GM06990 (cell line): Measurements from ENCODE around the gene ZNF2.
A peak's percentile ranks its signal among the peaks of the same experiment; 100 is the strongest.

Experiments used
- DNase-seq: peaks from one replicate; pipeline ENCODE4 v3.0.0-alpha.2; 2011; ENCODE audit not compliant: insufficient read length; ENCODE audit errors: extremely low read depth
- H3K27me3 ChIP-seq: replicated peaks from 2 replicates; pipeline ENCODE4 v1.6.0; 2011; ENCODE audit warnings: low read length; ENCODE audit not compliant: control insufficient read depth, insufficient read depth
- H3K36me3 ChIP-seq: 2 replicates; pipeline ENCODE4 v1.5.1; 2011; ENCODE audit warnings: low read length; ENCODE audit not compliant: control insufficient read depth, insufficient read depth
- H3K4me3 ChIP-seq: replicated peaks from 2 replicates; pipeline ENCODE4 v1.5.1; 2011; ENCODE audit warnings: low read depth, mild to moderate bottlenecking, control low read depth, low read length
- CTCF ChIP-seq: IDR thresholded peaks from 2 replicates; pipeline ENCODE4 v1.5.1; 2011; ENCODE audit warnings: low read length, control low read depth, mild to moderate bottlenecking, inconsistent platforms; ENCODE audit not compliant: insufficient read depth, poor library complexity, severe bottlenecking

Gene ZNF2

GRCh38 chr2:95207111-95207961 lies 41.7 kb downstream of the ZNF2 start, which contains the start of gene ZNF892:
Gene ZNF892 (plus strand): TSS chr2:95207521. CDS start chr2:95207816, 295 bp downstream.
- Histone ChIP-seq H3K36me3 (no peaks in the 10 kb centered on the region), H3K27me3 (no peaks in the 10 kb centered on the region), H3K4me3 (peak within 1 kb of the TSS; percentile 71)
- DNase-seq: peak; percentile 89
- TF ChIP-seq CTCF: peak; percentile 49

GRCh38 chr2:95208106-95208505 lies 42.5 kb downstream of the ZNF2 start:
- no peak for TF ChIP-seq CTCF
- no peaks in the 10 kb centered on the region for H3K36me3 ChIP-seq
- peak overlapping the region; percentile 71 for H3K4me3 ChIP-seq
- DNase-seq: no peak
- H3K27me3 ChIP-seq: no peaks in the 10 kb centered on the region

- TF ChIP-seq CTCF: no peak
- H3K4me3 ChIP-seq: no peak overlapping the region
- no peaks in the 10 kb centered on the region for H3K27me3 ChIP-seq
- no peak for DNase-seq
- peaks cover 1% of the 10 kb centered on the region for H3K36me3 ChIP-seq
Measured at GRCh38 chr2:95215018-95215612, 49.5 kb downstream of the ZNF2 start.

GRCh38 chr2:95220449-95220848 lies 54.8 kb downstream of the ZNF2 start:
- DNase-seq: no peak
- Histone ChIP-seq H3K27me3 (no peaks in the 10 kb centered on the region), H3K36me3 (no peaks in the 10 kb centered on the region), H3K4me3 (no peak overlapping the region)
- no peak for TF ChIP-seq CTCF

- Histone ChIP-seq H3K36me3 (no peaks in the 10 kb centered on the region), H3K27me3 (no peaks in the 10 kb centered on the region), H3K4me3 (no peak overlapping the region)
- DNase-seq: no peak
- no peak for TF ChIP-seq CTCF
Measured at GRCh38 chr2:95225658-95226057, 60.0 kb downstream of the ZNF2 start.
